Right cardiac atrium (tissue), 5 donors: ENCODE measurements around the gene KRTAP5-4. TPM values are rescaled to one million over a fixed set of nuclear protein-coding genes. Genes with fewer than 3 reads are reported as not detected.
A peak's percentile ranks its signal among the peaks of the same experiment; 100 is the strongest.
"Not testable (repeated sequence)": the region's sequence is repeated elsewhere in the genome, so short reads cannot be mapped to it uniquely, and the experiment has no call there.

Source experiments
- ATAC-seq, 2 donors: fragments of 200-7000 bp; cut with Tn5 transposase; one replicate each; pipeline versions ENCODE4 v1.8.0 to v1.9.1; 2020; ENCODE audit warnings: moderate library complexity in 2 of 2, mild to moderate bottlenecking in 1 of 2
- DNase-seq, 3 donors: peaks; one replicate each; pipeline ENCODE4 v3.0.0-alpha.2; 2020
- H3K27ac ChIP-seq: one replicate; pipeline ENCODE4 v1.5.1; 2013; ENCODE audit warnings: mild to moderate bottlenecking, low read length, control low read depth, moderate library complexity
- H3K27me3 ChIP-seq: one replicate; pipeline ENCODE4 v1.6.1; 2013; ENCODE audit not compliant: control insufficient read depth, insufficient read depth
- H3K4me1 ChIP-seq: one replicate; pipeline ENCODE4 v1.6.1; 2013; ENCODE audit warnings: low read length; ENCODE audit not compliant: control insufficient read depth, insufficient read depth
- H3K4me3 ChIP-seq: one replicate; pipeline ENCODE4 v1.5.1; 2013; ENCODE audit warnings: low read length, control low read depth
- H3K9me3 ChIP-seq: one replicate; pipeline ENCODE4 v1.6.1; 2013; ENCODE audit warnings: low read length; ENCODE audit not compliant: control insufficient read depth
- WGBS: extraction: QIAGEN DNeasy Blood & Tissue Kit; methylation state at CpG from one replicate; pipeline ENCODE4 v1.1.7; 2013; 5-methylcytosine and 5-hydroxymethylcytosine counted together
- intact Hi-C, 4 donors: fragments of 100-400 bp; cut with DNase I; formaldehyde crosslinking; loops; one replicate each; pipeline versions ENCODE4 v1.11.0 to v1.14.0; 2022 to 2023
- polyA plus RNA-seq: library from polyadenylated mRNA; stranded (reverse); fragments of 200-250 nt; gene quantifications from one replicate; pipeline ENCODE4 v1.2.3, GENCODE V29; 2013
- total RNA-seq, 4 donors: library from RNA; stranded (reverse); fragmentation: NEBNext Ultra II Directional; extraction: Animal tissue kit (Norgen Biotek cat#: 25700); gene quantifications; one replicate each; pipeline ENCODE4 v1.2.1, GENCODE V29; 2021
- donor health status: healthy with polysubstance abuse.
- donor health status: DM: no; HTN: yes; CAD: no.
- donor health status: DM: no; HTN: no; CAD: no.
- donor health status: DM: no; HTN: yes; CAD: no; lungs with severe emphysema.
- donor health status: DM: yes; HTN: yes; CAD: no.

The KRTAP5-4 gene
- total and polyA plus RNA-seq, 5 donors: not detected

GRCh38 chr11:1597331-1597993, 24.5 kb downstream of the KRTAP5-4 start:
- ATAC-seq (no peak), DNase-seq (no peak)
- Histone ChIP-seq H3K27me3 (no peaks in the 10 kb centered on the region), H3K4me3 (no peak overlapping the region), H3K4me1 (no peaks in the 10 kb centered on the region), H3K27ac (no peak overlapping the region), H3K9me3 (no peaks in the 10 kb centered on the region)
- 86% methylated on average over 10 of the region's 10 CpGs for WGBS
- intact Hi-C loops: no loop called here

DNA sequence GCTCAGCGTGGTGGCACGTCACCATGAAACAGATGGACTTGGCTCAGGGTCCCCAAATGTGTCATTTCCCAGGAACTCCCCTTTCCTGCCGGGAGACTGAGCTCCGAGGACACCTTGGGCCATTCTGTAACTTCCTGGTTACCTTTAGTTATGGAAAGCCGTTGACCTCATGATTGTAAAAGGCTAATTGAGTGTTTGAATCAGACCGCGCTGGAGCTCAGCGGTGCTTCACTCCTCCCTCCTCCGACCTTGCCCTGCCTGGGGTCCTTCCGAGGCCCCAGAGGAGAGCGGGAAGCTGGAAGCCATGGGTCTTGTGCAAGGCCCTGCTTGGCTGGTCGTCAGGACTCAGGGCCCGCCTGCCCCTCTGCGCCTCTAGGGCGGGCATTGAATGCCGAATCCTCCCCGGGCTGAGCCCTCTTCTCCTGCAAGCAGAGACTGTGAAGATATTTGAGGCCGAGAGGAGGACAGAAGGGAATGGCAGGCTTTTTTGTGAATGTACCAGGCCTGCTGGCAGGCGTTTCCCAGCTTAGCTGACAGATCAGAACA, 25.3 kb downstream of the KRTAP5-4 start:
- H3K9me3 ChIP-seq, H3K4me1 ChIP-seq, intact Hi-C loops, H3K4me3 ChIP-seq, H3K27ac ChIP-seq, DNase-seq, H3K27me3 ChIP-seq: not testable (repeated sequence)
- peak in 1 of 2 donors; percentile 19 for ATAC-seq
- WGBS: 61% methylated on average over 19 of the region's 19 CpGs

- WGBS: 44% methylated on average over 11 of the region's 11 CpGs
- H3K9me3 ChIP-seq, H3K4me3 ChIP-seq, H3K27me3 ChIP-seq, H3K4me1 ChIP-seq, intact Hi-C loops, DNase-seq, H3K27ac ChIP-seq: not testable (repeated sequence)
- ATAC-seq: peak in 1 of 2 donors; percentile 11
These were observed 25.9 kb downstream of the KRTAP5-4 start for GRCh38 chr11:1595994-1596575.

- WGBS: 85% methylated on average over 9 of the region's 9 CpGs
- ATAC-seq: no peak
- no peak for DNase-seq
- no peak overlapping the region for H3K27ac ChIP-seq
- no peaks in the 10 kb centered on the region for H3K27me3 ChIP-seq
- intact Hi-C loops: no loop called here
- H3K4me1 ChIP-seq: peaks cover 3% of the 10 kb centered on the region
- no peak overlapping the region for H3K4me3 ChIP-seq
- no peaks in the 10 kb centered on the region for H3K9me3 ChIP-seq
These were observed 29.3 kb downstream of the KRTAP5-4 start for GRCh38 chr11:1592628-1593027.

DNA sequence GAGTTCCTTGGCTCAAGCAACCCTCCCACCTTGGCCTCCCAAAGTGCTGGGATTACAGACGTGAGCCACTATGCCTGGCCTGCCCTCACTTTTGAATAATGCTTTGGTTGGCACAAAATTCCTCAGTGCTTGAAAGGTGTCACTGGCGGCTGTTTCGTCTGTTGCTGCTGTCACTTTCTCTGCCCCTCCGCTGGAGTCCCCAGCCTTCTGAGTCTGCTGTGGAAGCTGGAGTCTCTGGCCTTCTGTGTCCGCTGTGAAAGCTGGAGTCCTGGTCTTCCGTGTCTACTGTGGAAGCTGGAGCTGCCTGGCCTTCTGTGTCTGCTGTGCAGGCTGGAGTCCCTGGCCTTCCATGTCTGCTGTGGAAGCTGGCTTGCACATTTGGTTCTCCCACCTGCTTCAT, 31.9 kb downstream of the KRTAP5-4 start:
- Histone ChIP-seq H3K4me3 (no peak overlapping the region), H3K4me1 (peaks cover 3% of the 10 kb centered on the region), H3K27ac (no peak overlapping the region), H3K9me3 (no peaks in the 10 kb centered on the region), H3K27me3 (no peaks in the 10 kb centered on the region)
- 88% methylated on average over 6 of the region's 6 CpGs for WGBS
- intact Hi-C loops: no loop called here
- ATAC-seq: no peak
- no peak for DNase-seq

GRCh38 chr11:1589191-1589963, 32.6 kb downstream of the KRTAP5-4 start:
- H3K4me1 ChIP-seq, DNase-seq, H3K9me3 ChIP-seq, intact Hi-C loops, H3K27me3 ChIP-seq, H3K4me3 ChIP-seq: not testable (repeated sequence)
- peak overlapping the region; percentile 27 for H3K27ac ChIP-seq
- 38% methylated on average over 8 of the region's 10 CpGs for WGBS
- peak; percentile 41 to 51 for ATAC-seq

GRCh38 chr11:1586699-1587098, 35.2 kb downstream of the KRTAP5-4 start:
- no peak for DNase-seq
- Histone ChIP-seq H3K9me3 (no peaks in the 10 kb centered on the region), H3K27ac (no peak overlapping the region), H3K27me3 (no peaks in the 10 kb centered on the region), H3K4me1 (peaks cover 3% of the 10 kb centered on the region), H3K4me3 (no peak overlapping the region)
- intact Hi-C loops: no loop called here
- WGBS: 91% methylated on average over 2 of the region's 2 CpGs
- no peak for ATAC-seq

GRCh38 chr11:1584661-1585370, 37.1 kb downstream of the KRTAP5-4 start, which contains the start of gene KRTAP5-1:
Gene KRTAP5-1 (minus strand): TSS chr11:1585283. CDS start chr11:1585249, 34 bp downstream.
- H3K27me3 ChIP-seq, ATAC-seq, intact Hi-C loops, DNase-seq, H3K4me3 ChIP-seq, H3K9me3 ChIP-seq, H3K4me1 ChIP-seq, H3K27ac ChIP-seq: not testable (repeated sequence)
- WGBS: 81% methylated on average over 9 of the region's 9 CpGs

GRCh38 chr11:1582909-1583308, 39.0 kb downstream of the KRTAP5-4 start:
- H3K4me1 ChIP-seq, ATAC-seq, H3K9me3 ChIP-seq, intact Hi-C loops, H3K27ac ChIP-seq, DNase-seq, H3K4me3 ChIP-seq, H3K27me3 ChIP-seq: not testable (repeated sequence)
- 80% methylated on average over 2 of the region's 2 CpGs for WGBS

DNA sequence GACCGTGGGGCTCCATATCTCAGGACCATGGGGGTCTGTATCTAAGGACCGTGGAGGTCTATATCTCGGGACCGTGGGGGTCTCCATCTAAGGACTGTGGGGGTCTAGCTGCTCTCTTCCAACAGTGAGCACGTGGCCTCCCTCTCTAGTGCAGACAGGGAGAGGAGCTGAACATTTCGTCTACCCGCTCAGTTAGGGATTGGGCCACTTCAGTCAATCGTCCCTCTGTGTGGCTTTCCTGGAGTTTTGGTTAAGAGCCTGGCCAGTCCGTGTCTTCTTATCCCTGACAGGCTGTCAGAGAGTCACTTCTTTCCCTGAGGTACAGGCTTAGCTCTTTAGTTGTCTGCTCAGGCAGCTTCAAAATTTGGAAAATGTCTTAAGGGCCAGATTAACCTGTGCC, 40.0 kb downstream of the KRTAP5-4 start:
- H3K9me3 ChIP-seq: peaks cover 4% of the 10 kb centered on the region
- no peaks in the 10 kb centered on the region for H3K4me1 ChIP-seq
- no peaks in the 10 kb centered on the region for H3K27me3 ChIP-seq
- DNase-seq: no peak
- intact Hi-C loops: no loop called here
- ATAC-seq: no peak
- 91% methylated on average over 9 of the region's 9 CpGs for WGBS
- H3K27ac ChIP-seq: no peak overlapping the region
- no peak overlapping the region for H3K4me3 ChIP-seq
